Natural killer cell (primary cell): Measurements from ENCODE around the gene TMEM245. TPM values are rescaled to one million over a fixed set of nuclear protein-coding genes. Genes with fewer than 3 reads are reported as not detected.

Experiments
- ATAC-seq, 3 donors: fragments of 150-1000 bp in 2 of 3; fragments of 200-7000 bp in 1 of 3; cut with Tn5 transposase; 1 replicate in 1 of 3; 2 replicates in 2 of 3; pipeline ENCODE4 v1.10.0; 2021; ENCODE audit warnings: mild to moderate bottlenecking in 2 of 3, moderate library complexity in 2 of 3
- DNase-seq, 2 donors: peaks; one replicate each; pipeline versions ENCODE4 v3.0.0 to v3.0.0-alpha.2; 2013 to 2021; ENCODE audit warnings: mixed read lengths in 1 of 2
- H3K27ac ChIP-seq: one replicate; pipeline ENCODE4 v1.5.1; 2013; ENCODE audit warnings: mild to moderate bottlenecking, low read length
- H3K27me3 ChIP-seq: one replicate; pipeline ENCODE4 v1.6.1; 2013; ENCODE audit warnings: low read length; ENCODE audit not compliant: control insufficient read depth, insufficient read depth
- H3K36me3 ChIP-seq: one replicate; pipeline ENCODE4 v1.6.1; 2013; ENCODE audit warnings: low read length; ENCODE audit not compliant: control insufficient read depth, insufficient read depth
- H3K4me1 ChIP-seq: one replicate; pipeline ENCODE4 v1.6.1; 2013; ENCODE audit warnings: low read length; ENCODE audit not compliant: control insufficient read depth, insufficient read depth
- H3K4me3 ChIP-seq: one replicate; pipeline ENCODE4 v1.5.1; 2013; ENCODE audit warnings: low read length
- H3K9me3 ChIP-seq: one replicate; pipeline ENCODE4 v1.6.1; 2013; ENCODE audit warnings: low read length; ENCODE audit not compliant: control insufficient read depth, insufficient read depth
- H3K27ac Mint-ChIP-seq, 2 donors: one replicate each; pipeline ENCODE4 v1.8.0; 2022; ENCODE audit warnings: mild to moderate bottlenecking in 2 of 2, mixed read lengths in 2 of 2, moderate library complexity in 1 of 2
- H3K27me3 Mint-ChIP-seq, 2 donors: one replicate each; pipeline ENCODE4 v1.8.0; 2022; ENCODE audit warnings: low read depth in 2 of 2, mixed read lengths in 2 of 2
- H3K36me3 Mint-ChIP-seq: one replicate; pipeline ENCODE4 v1.8.0; 2022; ENCODE audit warnings: mixed read lengths
- H3K4me1 Mint-ChIP-seq, 2 donors: one replicate each; pipeline ENCODE4 v1.8.0; 2022; ENCODE audit warnings: mixed read lengths in 2 of 2
- H3K4me3 Mint-ChIP-seq: one replicate; pipeline ENCODE4 v1.8.0; 2022; ENCODE audit warnings: mild to moderate bottlenecking, moderate library complexity, mixed read lengths
- H3K9me3 Mint-ChIP-seq, 2 donors: one replicate each; pipeline ENCODE4 v1.8.0; 2022; ENCODE audit warnings: mixed read lengths in 2 of 2
- CTCF ChIP-seq: fragments of 200-600 bp; IDR thresholded peaks from one replicate; pipeline ENCODE4 v1.8.0; 2022; ENCODE audit warnings: antibody characterized with exemption
- WGBS: methylation state at CpG from one replicate; pipeline ENCODE4 v1.1.7; 2013; ENCODE audit warnings: missing lambda C conversion rate; ENCODE audit not compliant: insufficient coverage; 5-methylcytosine and 5-hydroxymethylcytosine counted together
- intact Hi-C: fragments of 100-400 bp; cut with micrococcal nuclease; formaldehyde crosslinking; loops from one replicate; pipeline ENCODE4 v1.14.2; 2022
- total RNA-seq, 4 donors: library from RNA; stranded (reverse); fragments of 120-200 nt in 1 of 4; gene quantifications; one replicate each; pipeline versions ENCODE4 v1.2.3 to v1.2.4, GENCODE V29; 2013 to 2022

TMEM245 gene
- total RNA-seq, 3 donors from 2014 or later (not counting 1 experiment from before 2014, with no cell fraction given) = 14.5 to 22.5 (median 21.8) TPM

- no peak overlapping the region for H3K4me3 ChIP-seq
- no peaks in the 10 kb centered on the region for H3K4me1 ChIP-seq
- no peak for TF ChIP-seq CTCF
- H3K27ac ChIP-seq = no peak overlapping the region
- DNase-seq (no peak), ATAC-seq (no peak)
- WGBS = 95% methylated on average over 7 of the region's 7 CpGs
- no peak overlapping the region for H3K4me3 Mint-ChIP-seq
- H3K36me3 ChIP-seq = peaks cover 51% of the 10 kb centered on the region
- peaks cover 22% of the 10 kb centered on the region for H3K36me3 Mint-ChIP-seq
- no peaks in the 10 kb centered on the region for H3K27me3 Mint-ChIP-seq
- H3K9me3 ChIP-seq = no peaks in the 10 kb centered on the region
- no peaks in the 10 kb centered on the region for H3K9me3 Mint-ChIP-seq
- no peaks in the 10 kb centered on the region for H3K27me3 ChIP-seq
- intact Hi-C loops = no loop called here
- no peak overlapping the region for H3K27ac Mint-ChIP-seq
- no peaks in the 10 kb centered on the region for H3K4me1 Mint-ChIP-seq
Measured at GRCh38 chr9:109050444-109050843, 69.3 kb downstream of the TMEM245 start.

- intact Hi-C loops = no loop called here
- H3K9me3 Mint-ChIP-seq = no peaks in the 10 kb centered on the region
Measured at GRCh38 chr9:109048822-109049221, 70.9 kb downstream of the TMEM245 start.

GRCh38 chr9:109047259-109047658 is 72.5 kb downstream of the TMEM245 start:
- intact Hi-C loops = no loop called here
- 100% methylated on average over 1 of the region's 2 CpGs for WGBS

More at GRCh38 chr9:109048822-109049221, 70.9 kb downstream of the TMEM245 start:
- Mint-ChIP-seq H3K27me3 (no peaks in the 10 kb centered on the region), H3K4me3 (no peak overlapping the region), H3K27ac (no peak overlapping the region), H3K36me3 (peaks cover 17% of the 10 kb centered on the region), H3K4me1 (no peaks in the 10 kb centered on the region)
- no peaks in the 10 kb centered on the region for H3K4me1 ChIP-seq
- no peak overlapping the region for H3K27ac ChIP-seq
- DNase-seq (no peak), ATAC-seq (no peak)
- TF ChIP-seq CTCF = no peak
- WGBS = 100% methylated on average over 3 of the region's 3 CpGs
- peaks cover 50% of the 10 kb centered on the region for H3K36me3 ChIP-seq
- no peaks in the 10 kb centered on the region for H3K27me3 ChIP-seq
- no peak overlapping the region for H3K4me3 ChIP-seq
- H3K9me3 ChIP-seq = no peaks in the 10 kb centered on the region

More at GRCh38 chr9:109047259-109047658, 72.5 kb downstream of the TMEM245 start:
- Mint-ChIP-seq H3K27ac (no peak overlapping the region), H3K4me3 (no peak overlapping the region), H3K36me3 (peaks cover 26% of the 10 kb centered on the region), H3K27me3 (no peaks in the 10 kb centered on the region), H3K9me3 (no peaks in the 10 kb centered on the region), H3K4me1 (no peaks in the 10 kb centered on the region)
- H3K36me3 ChIP-seq = peaks cover 48% of the 10 kb centered on the region
- H3K4me1 ChIP-seq = no peaks in the 10 kb centered on the region
- no peak overlapping the region for H3K4me3 ChIP-seq
- ATAC-seq (no peak), DNase-seq (no peak)
- no peaks in the 10 kb centered on the region for H3K9me3 ChIP-seq
- H3K27me3 ChIP-seq = no peaks in the 10 kb centered on the region
- H3K27ac ChIP-seq = no peak overlapping the region
- no peak for TF ChIP-seq CTCF
